ENCODE results near the gene TPH2.

DNA sequence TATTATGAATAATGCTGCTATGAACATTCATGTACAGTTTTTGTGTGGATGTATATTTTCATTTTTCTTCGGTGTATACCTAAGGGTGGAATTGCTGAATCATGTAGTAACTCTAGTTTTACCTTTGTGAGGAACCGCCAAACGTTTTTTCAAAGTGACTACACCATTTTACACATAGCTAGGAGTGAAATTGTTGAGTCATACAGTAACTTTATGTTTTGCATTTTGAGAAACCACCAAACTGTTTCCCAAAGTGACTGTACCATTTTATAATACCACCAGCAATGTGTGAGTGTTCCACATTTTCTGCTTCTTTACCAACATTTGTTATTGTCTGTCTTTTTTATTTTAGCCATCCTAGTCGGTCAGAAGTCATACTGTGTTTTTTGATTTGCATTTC, 3.1 kb upstream of the TPH2 start:
- TF ChIP-seq, protein P1, sequence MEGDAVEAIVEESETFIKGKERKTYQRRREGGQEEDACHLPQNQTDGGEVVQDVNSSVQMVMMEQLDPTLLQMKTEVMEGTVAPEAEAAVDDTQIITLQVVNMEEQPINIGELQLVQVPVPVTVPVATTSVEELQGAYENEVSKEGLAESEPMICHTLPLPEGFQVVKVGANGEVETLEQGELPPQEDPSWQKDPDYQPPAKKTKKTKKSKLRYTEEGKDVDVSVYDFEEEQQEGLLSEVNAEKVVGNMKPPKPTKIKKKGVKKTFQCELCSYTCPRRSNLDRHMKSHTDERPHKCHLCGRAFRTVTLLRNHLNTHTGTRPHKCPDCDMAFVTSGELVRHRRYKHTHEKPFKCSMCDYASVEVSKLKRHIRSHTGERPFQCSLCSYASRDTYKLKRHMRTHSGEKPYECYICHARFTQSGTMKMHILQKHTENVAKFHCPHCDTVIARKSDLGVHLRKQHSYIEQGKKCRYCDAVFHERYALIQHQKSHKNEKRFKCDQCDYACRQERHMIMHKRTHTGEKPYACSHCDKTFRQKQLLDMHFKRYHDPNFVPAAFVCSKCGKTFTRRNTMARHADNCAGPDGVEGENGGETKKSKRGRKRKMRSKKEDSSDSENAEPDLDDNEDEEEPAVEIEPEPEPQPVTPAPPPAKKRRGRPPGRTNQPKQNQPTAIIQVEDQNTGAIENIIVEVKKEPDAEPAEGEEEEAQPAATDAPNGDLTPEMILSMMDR (conservative IDR thresholded peaks at IDR 0.05), result no peak
- TF ChIP-seq ZFX (IDR thresholded peaks at IDR 0.05), result no peak
